GM19351 (cell line): ENCODE data around the gene ZDHHC3.

ENCODE experiments used
- ATAC-seq: cut with Tn5 transposase; IDR thresholded peaks from one replicate; pipeline ENCODE4 v1.9.1; 2021; ENCODE audit warnings: mild to moderate bottlenecking, moderate library complexity; ENCODE audit not compliant: unreplicated experiment

Gene ZDHHC3

DNA sequence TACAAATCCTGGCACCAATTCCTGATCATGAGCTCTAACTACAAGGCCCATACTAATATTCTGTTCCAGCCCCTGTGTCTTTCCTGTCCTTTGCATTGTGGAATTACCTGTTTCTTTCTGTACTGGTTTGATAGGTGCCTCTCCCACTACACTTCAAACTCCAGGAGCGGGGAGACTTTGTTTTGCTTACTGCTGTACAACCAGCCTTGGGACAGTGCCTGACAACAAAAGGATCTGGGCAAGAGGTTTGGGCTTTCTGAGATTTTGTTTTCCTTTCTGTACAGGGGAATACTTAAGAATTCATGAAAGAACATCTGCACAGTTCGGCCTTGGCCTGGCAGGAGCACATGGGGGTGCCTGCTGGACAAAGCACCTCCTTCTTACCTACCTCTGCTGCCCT is 45.1 kb downstream of the ZDHHC3 start:
- no peak for ATAC-seq

DNA sequence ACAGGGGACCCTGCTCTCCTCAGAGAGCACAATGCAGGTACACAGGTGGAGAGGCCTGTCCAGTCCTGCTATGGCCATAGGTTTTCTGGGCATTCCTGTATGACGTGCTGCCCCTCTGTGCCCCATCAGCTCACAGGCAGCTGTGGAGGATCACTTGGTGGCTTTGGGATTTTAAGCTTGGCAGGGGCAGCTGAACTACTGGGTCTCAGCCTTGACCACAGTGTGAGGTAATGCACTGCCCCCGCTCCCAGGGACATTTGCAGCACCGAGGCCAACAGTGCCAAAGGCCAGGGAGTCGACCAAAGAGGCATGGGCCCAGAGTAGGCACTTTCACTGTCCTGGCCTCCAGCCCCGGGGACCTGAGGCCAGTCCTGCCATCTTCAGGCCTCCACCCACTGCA is 46.2 kb downstream of the ZDHHC3 start:
- no peak for ATAC-seq

DNA sequence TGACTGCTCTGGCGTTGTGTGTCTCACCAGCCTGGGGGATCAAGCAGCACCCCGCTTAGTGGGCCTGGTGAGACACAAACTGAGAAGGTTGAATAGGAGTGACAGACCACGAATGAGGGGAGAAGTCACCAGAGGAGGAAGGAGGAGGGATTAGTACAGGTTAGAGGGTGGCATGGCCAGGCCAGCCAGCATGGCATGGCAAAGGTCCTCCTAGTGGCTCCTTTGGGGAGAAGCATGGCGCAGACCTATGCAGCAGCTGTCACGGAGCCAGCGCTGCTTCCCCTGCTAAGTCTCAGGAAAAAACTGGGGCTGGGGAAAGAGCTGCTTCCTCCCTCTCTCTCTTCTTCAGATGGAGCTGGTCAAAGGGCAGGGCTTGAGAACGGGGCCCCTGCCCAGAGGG is 48.6 kb downstream of the ZDHHC3 start:
- no peak for ATAC-seq

DNA sequence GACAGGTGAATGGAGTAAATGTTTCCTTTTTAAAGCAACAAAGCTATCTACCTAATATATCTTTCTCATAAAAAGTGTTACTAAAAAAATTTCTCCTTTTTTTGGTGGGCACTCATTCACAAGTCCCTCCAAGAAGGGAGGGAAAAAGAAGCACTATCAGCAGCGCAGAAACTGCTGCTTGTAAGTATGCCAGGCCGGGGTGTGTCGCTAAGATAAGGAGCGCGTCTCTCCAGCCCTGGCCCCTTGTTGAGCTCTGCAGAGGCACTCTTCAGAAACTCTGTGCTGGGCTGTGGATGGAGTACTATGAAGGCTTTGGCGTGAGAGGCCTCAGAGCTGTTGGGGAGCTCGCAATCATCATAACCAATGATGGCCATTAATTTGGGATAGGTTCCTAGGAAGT is 49.1 kb downstream of the ZDHHC3 start:
- no peak for ATAC-seq

DNA sequence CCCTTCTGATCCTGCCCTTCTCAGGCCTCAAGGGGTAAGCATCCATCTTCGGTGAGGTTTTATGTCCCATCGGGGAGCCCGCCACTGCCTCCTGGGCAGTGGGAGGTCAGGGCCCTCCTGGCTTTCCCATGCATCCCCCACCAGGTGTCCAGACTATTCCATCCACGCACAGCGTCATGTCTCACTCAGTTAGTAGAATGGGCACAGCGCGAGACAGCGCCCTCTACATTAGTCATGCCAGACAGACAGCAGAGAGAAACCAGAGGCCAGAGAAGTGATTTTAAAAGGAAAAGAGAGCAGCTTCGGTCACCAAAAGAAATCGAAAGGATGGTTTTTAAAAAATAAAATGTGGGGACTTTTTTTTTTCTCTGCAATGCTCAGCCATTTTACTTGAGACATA is 49.8 kb downstream of the ZDHHC3 start:
- no peak for ATAC-seq

DNA sequence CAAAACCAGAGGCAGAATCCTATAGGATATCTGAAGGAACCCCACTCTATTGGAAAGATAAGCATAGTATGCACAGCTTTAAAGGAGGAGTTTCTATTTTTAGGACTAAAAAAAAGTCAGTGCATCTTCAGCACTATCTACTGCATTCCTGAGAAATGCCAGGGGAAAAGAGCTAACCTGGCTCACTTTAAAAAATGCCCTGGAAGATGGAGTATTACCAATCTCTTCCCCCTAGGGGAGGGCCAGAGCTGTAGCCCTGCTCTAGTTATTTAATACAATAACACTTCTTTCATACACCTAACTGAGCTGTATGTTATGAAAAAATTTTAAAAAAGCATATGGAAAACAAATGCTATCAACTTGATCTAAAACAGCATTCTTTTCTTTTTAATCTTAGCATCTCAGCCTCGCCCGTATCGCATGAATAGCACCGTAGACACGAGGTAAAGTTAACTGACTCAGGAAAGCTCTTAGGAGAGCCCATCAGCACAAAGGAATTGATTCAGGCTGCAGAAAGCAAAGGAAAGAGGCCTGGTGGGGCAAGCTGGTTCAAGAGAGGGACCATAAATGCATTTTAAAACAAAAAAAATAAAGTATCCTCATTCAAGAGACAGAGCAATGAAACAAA is 51.4 kb downstream of the ZDHHC3 start:
- no peak for ATAC-seq

DNA sequence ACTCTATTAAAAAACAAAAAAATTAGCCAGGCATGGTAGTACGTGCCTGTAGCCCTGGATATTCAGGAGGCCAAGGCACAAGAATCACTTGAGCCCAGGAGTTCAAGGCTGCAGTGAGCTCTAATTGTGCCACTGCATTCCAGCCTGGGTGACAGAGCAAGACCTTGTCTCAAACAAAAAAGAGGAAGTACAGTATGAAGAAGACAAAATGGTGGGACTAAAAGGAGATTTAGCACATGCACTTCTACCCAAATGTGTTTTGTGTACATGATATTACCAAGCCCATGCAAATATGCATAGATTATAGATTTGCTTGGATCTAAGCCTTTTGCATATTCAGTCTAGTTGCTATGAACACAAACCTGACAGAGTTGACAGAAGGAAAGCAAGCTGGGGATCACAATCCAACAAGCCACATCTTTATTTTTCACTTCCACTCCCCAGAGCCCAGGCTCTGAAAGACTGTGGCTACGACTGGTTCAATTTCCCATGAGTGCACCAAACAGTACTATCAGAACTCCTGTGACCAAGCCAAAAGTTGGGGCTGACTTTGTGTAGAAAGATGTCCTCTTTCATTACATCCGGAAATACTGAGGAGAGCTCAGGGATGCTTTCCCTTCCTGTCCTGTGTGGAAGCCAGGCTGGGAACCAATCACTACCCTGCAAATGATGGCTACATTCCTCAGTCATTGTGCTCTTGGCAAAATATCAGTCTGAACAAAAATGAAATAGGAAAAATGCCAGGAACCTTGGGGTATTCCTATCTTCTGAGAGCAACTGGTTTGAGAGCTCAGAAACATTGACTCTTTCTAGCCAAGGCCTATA is 52.1 kb downstream of the ZDHHC3 start:
- ATAC-seq, result no peak

DNA sequence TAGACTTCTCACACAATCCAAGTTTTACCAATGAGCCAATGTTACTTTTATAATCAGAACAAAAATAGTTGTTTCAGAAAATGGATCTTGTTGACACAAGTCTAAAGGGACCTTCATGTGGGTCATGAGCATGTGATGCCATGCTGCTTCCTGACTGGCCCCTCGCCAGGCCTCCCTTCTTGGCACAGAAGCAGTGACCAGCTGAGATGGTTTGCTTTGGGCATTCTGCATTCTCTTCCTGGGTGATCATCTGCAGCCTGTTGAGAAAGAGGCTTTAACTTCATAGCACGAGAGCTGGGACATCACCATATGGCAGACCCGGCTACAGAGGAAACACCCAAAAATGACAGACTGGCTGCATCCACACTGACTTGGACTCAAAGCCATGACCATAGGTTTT is 55.9 kb downstream of the ZDHHC3 start:
- no peak for ATAC-seq

DNA sequence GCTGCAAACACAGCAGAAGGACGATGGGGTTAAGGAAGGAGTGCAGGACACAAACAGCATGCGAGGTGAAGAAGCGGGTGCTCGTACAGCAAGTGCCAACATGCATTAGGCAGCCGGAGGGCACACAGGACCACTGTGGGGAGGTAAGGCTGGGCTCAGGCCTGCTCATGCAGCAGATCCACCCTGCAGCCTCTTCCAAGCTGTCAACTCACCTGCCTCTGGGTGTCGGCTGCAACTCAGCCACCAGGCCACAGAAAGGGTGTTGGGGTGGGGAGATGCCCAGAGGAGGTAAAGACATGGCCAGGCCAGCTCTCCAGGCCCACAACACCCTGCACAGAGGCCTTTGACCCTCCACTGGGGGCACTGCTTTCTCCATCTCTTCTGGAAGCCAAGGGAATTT is 57.4 kb downstream of the ZDHHC3 start:
- no peak for ATAC-seq

DNA sequence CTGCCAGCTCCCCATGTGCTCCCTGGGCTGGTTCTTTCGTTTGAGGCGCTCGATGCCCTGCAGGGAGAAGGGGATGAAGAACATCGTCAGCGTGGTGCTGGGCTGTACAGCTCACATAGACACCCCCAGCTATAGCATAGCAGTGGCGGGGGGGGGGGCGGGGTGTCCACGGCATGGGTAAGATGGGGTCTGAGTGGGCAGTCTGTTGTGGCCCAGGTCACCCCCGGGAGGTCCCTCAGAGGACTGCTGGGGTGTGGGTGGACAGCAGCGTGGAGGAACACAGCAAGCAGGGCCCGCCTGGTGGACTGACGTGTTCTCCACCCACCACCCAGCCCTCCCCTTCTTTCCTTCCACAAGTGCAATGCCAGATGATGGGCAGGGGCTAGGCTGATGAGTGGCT is 57.9 kb downstream of the ZDHHC3 start:
- no peak for ATAC-seq

DNA sequence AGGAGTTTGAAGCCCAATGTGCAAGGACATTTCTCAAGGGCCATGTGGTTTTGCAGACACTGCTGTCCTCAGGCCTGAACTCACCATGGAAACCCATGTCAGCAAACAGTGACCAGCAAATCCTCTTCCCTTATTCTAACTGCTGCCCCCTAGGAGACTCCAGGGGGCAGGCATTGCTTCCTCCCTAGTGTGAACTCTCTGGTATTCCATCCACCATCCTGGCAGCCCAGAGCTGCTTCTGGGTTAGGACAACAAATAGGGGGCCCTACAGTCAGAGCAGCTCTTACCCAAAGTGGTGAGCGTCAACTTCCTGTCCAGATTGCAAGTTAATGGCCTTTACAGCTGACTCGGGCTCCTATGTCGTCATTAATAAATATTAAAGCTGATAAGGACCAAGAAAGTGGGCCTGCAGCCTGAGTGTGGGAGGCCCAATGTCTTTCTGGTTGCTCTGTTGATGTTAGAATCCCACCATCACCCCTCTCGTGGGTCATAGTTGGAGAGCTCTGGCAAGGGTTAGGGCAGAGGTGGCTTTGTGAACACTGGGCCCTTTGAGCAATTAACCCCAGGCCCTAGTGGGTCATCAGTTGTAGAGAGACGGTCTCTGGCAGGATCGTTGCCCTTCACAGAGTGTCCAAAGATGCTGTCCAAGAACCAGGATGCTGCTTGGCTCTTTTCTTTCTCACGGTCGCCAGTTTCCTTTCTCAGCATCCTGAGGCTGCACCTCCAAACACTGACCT is 60.1 kb downstream of the ZDHHC3 start:
- ATAC-seq, result no peak

DNA sequence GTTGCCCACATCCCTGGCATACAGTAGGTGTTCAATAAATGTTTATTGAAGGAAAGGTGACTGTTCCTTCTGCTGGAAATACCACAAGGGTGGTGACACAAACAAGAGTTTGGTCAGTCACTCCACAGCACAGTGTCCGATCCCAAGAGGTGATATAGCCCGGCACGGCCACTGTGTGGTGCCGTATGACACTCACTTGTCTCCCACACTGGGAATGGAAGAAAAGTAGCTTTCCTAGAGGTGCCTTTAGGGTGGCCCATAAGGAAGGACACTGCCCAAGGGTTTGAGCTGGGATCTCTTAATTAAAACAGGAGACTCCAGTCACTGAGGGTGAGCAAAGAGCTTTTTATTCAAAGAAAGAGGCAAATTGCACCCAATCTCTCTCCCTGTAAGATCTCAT is 61.0 kb downstream of the ZDHHC3 start:
- no peak for ATAC-seq

DNA sequence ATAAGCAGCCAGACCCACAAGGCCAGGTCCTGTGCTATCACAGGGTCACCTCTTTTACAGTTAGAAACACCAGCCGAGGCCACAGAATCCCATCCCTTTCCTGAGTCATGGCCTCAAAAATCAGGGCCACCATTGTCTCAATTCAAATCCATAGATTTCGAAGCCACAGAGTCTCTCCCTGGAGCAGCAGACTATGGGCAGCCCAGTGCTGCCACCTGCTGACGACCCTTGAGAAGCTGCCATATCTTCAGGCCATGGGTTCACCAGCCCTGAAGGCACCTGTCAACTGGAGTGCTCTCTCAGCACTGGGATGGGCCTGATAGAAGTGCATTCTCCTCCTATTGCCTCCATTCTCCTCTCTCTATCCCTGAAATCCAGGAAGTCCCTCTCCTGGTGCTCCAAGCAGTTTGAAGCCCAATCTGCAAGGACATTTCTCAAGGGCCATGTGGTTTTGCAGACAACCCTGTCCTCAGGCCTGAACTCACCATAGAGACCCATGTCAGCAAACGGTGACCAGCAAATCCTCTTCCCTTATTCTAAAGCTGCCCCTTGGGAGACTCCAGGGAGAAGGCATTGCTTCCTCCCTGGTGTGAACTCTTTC is 62.0 kb downstream of the ZDHHC3 start:
- ATAC-seq, result no peak

DNA sequence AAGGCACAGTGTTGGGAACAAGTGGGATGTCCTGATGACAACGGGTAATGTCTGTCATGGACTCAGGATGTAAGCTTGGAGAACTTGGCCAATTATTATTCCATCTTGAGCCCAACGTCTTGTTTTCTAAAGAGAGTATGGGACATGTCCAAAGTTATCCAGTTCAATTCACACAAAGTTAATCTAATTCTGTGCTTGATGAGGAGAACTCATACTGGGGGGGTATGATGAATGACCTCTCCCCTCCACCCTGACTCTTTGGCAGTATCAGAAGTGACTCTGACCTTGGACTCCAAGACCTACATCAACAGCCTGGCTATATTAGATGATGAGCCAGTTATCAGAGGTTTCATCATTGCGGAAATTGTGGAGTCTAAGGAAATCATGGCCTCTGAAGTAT is 65.3 kb downstream of the ZDHHC3 start:
- no peak for ATAC-seq

DNA sequence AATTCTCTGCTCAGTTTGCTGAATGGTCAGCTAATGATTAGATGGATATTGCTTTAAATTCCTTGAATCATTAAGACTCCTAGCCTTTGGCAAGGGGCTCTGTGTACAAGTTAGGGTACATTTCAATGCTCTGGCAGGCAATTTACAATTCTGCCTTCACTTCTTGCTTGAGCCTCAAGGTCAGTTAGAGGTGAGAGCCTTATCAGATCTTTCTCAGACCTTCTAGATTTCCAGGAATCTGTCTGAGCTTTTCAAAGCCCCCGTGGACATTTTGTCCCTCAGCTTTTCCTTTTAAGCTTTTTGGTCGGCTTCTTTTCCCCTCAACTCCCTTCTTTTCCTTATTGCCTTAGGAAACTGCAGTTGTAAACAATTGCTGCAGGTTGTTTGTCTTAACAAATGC is 66.9 kb downstream of the ZDHHC3 start:
- no peak for ATAC-seq

DNA sequence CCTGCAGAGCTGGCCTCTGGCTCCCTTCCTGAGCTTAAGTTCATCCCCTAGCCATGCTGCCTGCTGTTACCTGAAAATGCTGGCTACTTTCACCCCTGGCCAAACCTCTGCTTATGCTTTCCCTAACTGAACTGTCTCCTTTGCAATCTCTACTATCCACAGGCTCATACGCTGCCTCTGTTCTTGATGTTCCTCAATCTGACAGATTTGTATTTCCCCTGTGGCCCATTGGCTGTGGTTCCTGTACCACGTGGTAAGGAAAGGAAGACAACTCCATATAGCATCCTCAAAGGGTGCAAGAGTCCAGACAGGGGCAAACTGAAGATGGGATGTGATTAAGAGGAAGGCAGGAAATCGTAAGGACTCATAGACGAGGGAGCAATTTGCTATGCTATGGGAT is 68.4 kb downstream of the ZDHHC3 start:
- ATAC-seq, result no peak

DNA sequence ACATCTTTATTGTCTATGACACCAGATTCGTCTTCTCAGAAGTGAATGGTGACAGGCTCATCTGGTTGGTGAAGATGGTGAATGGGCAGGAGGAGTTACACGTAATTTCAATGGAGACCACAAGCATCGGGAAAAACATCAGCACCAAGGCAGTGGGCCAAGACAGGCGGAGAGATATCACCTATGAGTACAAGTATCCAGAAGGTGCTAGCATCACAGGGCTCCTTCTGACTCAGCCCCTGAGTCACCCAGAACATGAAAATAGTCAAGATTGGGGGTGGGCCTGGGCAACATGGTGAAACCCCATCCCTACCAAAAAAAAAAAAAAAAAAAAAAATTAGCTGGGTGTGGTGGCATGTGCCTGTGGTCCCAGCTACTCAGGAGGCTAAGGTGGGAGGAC is 69.0 kb downstream of the ZDHHC3 start:
- no peak for ATAC-seq

DNA sequence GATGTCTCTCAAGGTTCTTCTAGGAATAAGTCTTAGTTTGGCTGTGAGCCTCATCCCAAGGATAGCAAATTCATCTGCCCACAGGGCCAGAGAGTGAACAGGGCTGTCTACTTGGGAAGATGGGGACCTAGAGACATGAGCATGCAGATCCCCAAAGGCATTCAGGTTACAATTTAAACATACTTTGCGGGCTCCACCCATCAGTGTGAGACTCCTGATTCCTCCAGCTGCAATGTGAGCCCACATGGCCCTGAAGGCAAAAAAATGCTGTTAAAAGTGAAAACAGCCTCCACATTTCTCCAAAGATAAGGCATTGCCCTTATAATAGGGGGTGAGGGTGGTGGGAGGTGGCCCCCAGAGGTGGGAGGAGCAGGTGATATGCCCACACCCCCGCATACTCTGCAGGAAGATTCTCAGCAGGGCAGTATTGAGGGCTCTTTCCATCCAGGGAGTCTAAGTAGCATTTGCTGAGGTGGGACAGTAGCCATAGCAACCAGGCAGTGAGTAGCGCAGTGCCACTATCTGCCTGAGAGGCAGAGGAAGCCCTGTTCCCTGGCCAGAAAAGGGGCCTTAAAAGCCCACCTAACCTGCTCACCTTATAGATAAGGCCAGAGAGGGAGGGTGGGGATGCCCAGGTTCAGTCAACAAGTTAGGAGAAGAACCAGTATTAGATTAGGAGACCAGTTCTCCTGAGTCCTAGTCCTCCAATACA is 70.4 kb downstream of the ZDHHC3 start:
- ATAC-seq, result no peak

DNA sequence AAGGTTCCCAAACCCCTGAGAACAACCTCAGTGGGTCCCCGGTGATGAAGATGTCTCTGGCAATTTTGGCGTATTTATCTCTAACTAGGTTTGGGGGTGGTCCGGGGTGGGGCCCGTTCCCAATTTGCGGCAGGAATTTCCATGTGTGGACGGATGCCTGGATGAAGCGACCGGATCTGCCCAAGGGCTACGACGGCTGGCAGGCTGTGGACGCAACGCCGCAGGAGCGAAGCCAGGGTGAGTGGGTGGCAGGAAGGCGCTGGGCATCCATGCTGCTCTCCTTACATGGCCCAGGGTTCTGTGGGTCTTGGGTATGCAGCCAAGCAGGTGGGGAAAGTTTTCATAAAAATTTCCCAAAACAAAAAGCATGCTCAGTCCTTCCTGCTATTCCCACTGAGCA is 72.2 kb downstream of the ZDHHC3 start:
- no peak for ATAC-seq

DNA sequence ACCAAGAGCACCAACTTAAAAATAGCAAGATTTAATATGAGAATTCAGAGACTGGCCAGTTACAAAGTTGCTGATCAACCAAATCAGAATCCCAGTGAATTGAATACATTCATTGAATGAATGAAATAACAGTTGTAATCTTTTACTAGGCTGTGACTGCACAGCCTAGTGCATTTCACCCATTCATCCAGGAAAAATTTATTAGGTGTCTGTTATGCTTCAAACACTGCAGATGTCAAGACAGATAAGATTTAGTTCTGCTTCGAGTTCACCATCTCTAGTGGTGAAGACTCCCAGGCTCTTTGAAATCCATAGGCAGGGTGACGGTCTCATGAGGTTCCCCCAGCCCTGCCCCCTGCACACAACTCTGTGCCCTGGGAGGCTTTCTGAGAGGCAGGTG is 72.7 kb downstream of the ZDHHC3 start:
- ATAC-seq, result no peak

DNA sequence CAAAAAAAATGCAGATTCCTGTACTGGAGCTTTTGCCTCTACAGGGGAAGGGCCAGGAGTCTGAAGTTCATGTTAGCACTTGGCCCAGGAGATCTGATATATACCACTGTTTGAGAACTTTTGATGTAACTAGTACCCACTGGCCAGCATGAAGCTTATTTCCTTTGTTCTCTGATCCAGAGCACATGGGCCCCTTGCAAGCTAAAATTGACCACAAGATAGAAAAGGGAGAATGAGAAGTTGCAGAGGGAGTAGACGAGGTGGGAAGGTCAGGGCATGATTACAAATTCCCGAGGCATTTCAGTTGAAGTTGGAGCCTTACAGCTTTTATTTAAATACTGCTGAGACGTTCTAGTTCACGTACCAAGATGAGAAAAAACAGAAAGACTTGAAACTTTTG is 73.3 kb downstream of the ZDHHC3 start:
- no peak for ATAC-seq
